Kasumi-1 (cell line): Measurements from ENCODE around the gene C3orf52.
"Not testable (repeated sequence)": the region's sequence is repeated elsewhere in the genome, so short reads cannot be mapped to it uniquely, and the experiment has no call there.

ENCODE experiments used
- DNase-seq, 2 experiments: peaks; one replicate each; lab custom pipeline; 2025; lab: John Stamatoyannopoulos, UW

Gene C3orf52, protein sequence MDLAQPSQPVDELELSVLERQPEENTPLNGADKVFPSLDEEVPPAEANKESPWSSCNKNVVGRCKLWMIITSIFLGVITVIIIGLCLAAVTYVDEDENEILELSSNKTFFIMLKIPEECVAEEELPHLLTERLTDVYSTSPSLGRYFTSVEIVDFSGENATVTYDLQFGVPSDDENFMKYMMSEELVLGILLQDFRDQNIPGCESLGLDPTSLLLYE

GRCh38 chr3:112086076-112086854 is at the start of gene C3orf52:
Gene C3orf52 (plus strand): TSS chr3:112086389. CDS start chr3:112086408, 19 bp downstream.
- no peak for DNase-seq

- not testable (repeated sequence) for DNase-seq
Measured at GRCh38 chr3:112037194-112037593, 49.0 kb upstream of the C3orf52 start.

- no peak for DNase-seq
Measured at GRCh38 chr3:112038863-112039262, 47.3 kb upstream of the C3orf52 start.

GRCh38 chr3:112041321-112041720 is 44.9 kb upstream of the C3orf52 start:
- DNase-seq, result no peak

DNA sequence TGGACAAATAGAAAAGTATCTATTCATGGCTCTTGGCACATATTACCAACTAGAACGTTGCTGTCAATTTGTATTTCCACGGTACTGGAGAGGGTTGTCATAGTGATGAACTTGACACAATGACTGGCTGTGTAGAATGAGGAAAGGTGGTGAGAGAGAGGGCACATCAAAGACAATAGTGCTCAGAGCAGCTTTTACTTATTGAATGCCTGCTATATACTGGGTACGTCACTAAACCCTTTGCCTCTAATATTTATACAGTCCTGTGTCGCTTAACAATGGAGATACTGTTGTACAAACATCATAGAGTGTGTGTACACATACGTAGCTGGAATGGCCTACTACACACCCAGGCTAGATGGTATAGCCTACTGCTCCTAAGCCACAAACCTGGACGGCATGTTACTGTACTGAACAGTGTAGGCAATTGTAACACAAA is 43.3 kb upstream of the C3orf52 start:
- no peak for DNase-seq

DNA sequence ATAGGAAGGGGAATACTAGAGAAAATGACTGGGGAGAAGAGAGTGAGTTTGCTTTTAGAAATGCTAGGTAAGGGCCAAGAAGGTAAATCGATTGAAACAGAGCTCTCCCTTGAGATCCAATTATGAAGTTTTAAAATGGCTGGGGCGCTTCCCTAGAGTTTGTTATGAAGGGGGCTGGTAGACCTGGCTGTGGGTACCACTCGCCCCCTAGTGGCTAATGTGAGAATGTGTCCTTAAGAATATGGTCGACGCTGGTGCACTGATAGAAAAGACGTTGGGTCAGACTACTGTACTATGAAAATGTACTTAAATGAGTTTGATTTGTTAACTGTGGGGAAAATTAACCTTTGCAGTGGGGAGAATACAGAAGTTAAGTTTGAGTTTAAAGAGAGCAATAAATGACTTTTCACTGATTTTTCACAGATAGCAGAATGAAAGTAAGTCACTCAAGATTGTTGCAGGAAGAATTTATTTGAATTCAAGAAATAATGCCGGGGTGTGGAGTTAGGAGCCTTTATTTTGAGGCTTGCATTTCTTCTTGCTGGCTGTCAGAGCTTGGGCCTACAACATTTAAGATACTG is 42.5 kb upstream of the C3orf52 start:
- DNase-seq, result peak; percentile 84 to 92

- DNase-seq, result no peak
Measured at GRCh38 chr3:112046599-112046998, 39.6 kb upstream of the C3orf52 start.

- no peak for DNase-seq
Measured at GRCh38 chr3:112047264-112047663, 38.9 kb upstream of the C3orf52 start.

- no peak for DNase-seq
Measured at GRCh38 chr3:112048911-112049310, 37.3 kb upstream of the C3orf52 start.

DNA sequence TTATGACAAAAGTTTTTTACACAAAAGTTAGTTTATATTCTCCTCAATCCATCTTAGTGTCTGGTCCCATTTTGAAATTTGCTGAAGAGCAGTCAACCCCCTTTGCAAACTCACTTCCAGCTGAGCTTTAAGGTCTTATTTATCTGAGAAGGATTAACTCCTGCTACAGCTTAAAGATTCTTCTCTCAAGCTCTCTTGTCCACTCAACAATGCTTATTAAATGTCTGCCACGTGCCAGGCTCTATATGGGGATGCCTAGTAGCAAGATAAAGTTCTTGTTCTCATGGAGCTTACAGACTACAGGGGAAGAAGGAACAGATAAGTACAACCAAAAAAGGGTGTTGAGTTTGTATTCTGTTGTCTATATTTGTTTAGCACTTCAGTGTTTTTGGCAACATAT is 33.0 kb upstream of the C3orf52 start:
- no peak for DNase-seq

- DNase-seq, result no peak
Measured at GRCh38 chr3:112056451-112056929, 29.7 kb upstream of the C3orf52 start.

DNA sequence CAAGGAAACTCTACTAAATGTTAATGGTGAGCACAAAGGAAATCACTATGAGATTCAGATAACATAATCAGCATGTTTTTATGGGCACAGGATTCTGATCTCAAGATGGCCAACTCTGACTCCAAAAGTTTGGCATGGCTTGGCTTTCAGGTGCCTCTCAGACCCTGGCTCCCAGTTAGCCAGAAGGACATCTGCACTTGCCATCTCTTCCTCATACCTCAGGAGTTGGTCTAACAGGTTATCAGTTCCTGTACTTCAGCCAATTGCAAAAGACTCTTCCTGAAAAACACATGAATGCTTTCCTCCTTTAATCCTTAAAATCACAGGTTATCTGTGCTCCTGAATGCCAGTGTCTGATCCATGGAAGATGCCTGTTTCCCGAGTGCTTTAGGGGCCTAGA is 26.7 kb upstream of the C3orf52 start:
- no peak for DNase-seq

DNA sequence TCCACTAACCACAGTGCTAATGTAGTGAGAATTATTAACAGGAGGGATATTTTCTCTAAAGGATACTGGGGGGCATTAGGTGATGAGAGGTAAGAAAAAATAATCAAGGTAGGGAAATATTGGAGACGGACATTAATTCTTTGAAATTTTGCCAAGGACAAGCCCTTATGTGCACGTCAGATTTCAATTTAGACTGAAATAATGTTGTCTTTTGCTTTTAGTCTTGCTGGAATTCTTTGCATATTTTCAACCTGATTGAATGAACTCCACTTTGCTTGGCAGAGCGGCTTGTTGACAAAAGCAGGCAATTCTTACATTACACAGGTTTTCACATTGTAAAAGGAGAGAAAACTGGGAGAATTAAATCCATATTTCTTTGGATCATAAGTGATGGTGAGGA is 25.0 kb upstream of the C3orf52 start:
- no peak for DNase-seq

DNA sequence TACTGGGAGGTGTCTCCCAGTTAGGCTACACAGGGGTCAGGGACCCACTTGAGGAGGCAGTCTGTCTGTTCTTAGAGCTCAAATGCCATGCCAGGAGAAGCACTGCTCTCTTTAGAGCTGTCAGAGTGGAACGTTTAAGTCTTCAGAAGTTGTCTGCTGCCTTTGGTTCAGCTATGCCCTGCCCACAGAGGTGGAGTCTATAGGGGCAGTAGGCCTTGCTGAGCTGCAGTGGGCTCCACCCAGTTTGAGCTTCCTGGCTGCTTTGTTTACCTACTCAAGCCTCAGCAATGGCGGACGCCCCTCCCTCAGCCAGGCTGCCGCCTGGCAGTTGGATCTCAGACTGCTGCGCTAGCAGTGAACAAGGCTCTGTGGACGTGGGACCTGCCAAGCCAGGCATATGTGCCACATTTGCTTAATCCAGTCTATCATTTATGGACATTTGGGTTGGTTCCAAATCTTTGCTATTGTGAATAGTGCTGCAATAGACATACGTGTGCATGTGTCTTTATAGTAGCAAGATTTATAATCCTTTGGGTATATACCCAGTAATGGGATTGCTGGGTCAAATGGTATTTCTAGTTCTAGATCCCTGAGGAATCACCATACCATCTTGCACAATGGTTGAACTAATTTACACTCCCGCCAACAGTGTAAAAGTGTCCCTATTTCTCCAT is 13.7 kb upstream of the C3orf52 start:
- DNase-seq, result not testable (repeated sequence)

- DNase-seq, result no peak
Measured at GRCh38 chr3:112074006-112074405, 12.2 kb upstream of the C3orf52 start.

GRCh38 chr3:112074616-112075497 is 11.3 kb upstream of the C3orf52 start:
- no peak for DNase-seq

DNA sequence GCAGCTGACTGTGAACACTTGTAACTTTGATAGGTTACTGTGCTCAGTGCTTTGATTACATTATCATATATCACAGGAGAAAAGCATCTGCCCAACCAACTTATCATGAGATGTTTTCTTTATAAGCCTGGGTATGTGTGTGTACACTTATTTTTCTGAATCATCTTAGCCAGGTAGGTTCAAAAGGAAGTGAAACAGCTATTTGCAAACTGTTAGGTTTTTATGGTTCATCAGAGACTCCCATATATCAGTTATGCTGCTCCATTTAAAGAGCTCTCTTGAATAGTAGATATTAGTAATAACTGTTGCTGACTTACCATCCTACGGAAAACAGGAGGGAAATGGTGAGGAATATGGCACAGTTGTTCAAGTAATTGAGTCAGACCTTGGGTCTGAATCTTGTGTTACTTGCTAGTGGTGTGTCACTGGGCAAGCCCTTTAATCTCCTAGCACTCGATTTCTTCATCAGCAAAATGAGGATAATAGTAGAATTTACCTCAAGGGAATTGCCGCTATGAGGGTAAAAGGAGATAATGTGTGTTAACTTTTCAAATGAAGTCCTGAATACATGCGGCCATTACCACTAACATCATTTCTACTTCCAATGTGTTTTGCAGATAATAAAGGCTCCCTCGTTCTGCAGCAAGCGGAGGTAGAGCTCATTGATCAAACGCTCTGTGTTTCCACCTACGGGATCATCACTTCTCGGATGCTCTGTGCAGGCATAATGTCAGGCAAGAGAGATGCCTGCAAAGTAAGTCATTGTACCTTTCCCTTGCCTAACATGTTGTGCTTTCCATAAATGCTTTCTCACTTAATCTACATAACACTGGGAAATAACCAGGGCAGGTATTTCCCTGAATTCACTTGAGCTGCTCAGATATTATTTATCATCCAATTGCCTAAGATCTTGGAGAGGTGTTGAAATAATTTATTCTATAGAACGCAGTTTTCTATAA is 7.8 kb upstream of the C3orf52 start:
- no peak for DNase-seq

- DNase-seq, result no peak
Measured at GRCh38 chr3:112083239-112083638, 3.0 kb upstream of the C3orf52 start.

- DNase-seq, result no peak
Measured at GRCh38 chr3:112084980-112085705, 1.0 kb upstream of the C3orf52 start.

DNA sequence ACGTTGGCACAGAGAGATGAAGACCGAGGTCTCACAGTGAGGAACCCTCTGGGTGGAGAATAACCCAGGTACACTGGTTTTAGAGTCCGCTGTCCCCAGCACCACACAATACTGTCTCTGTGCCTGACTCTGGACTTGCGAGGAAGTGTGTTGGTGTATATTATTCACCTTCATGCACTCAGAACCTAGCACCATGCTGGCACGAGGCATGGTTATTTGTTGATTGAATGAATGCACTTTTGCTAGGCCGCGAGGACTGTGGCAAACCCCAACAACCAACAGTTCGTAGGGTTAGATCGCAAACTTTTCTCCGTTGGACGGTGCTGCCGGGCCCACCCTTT is 484 bp upstream of the C3orf52 start:
- no peak for DNase-seq
